Measurements from ENCODE around the gene FOXJ3.

GRCh38 chr1:42282867-42283583 is 52.0 kb downstream of the FOXJ3 start:
- TF ChIP-seq USF2 (IDR thresholded peaks at IDR 0.05; ENCODE audit: low read depth, low read length) = no peak
- no peak for TF ChIP-seq CTCF (conservative IDR thresholded peaks at IDR 0.05; ENCODE audit: low read depth, low read length)
- no peak for TF ChIP-seq ELK1 (IDR thresholded peaks at IDR 0.05; ENCODE audit: borderline replicate concordance, low read depth, low read length)
- no peak for TF ChIP-seq POLR2A (IDR thresholded peaks at IDR 0.05; ENCODE audit: low read depth, low read length)
- TF ChIP-seq FOS (IDR thresholded peaks at IDR 0.05; ENCODE audit: low read depth, low read length) = peak; percentile 12; the same call in 1 of the 2 replicates
- peak; percentile 32; the same call in 1 of the 2 replicates for TF ChIP-seq CEBPB (IDR thresholded peaks at IDR 0.05; ENCODE audit: low read depth, low read length)
- no peak for TF ChIP-seq RAD21 (IDR thresholded peaks at IDR 0.05; ENCODE audit: low read length)
- TF ChIP-seq RCOR1 (IDR thresholded peaks at IDR 0.05; ENCODE audit: insufficient replicate concordance, low read length) = no peak
- TF ChIP-seq CHD1 (IDR thresholded peaks at IDR 0.05; ENCODE audit: low read depth, low read length) = no peak

Measured in IMR-90 (cell line).